Tibial artery (tissue), 4 donors: ENCODE data around the gene DYNC2I2.

Experiments
- DNase-seq, 2 donors: peaks; one replicate each; pipeline ENCODE4 v3.0.0-alpha.2; 2019
- H3K27ac ChIP-seq, 2 donors: fragments of 200-600 bp; sonication (generic) in 1 of 2; 1 replicate in 1 of 2; 2 replicates in 1 of 2; pipeline ENCODE4 v1.5.1; 2018 to 2019; ENCODE audit warnings: mild to moderate bottlenecking in 1 of 2
- H3K27me3 ChIP-seq, 2 donors: fragments of 200-600 bp; sonication (generic) in 1 of 2; one replicate each; pipeline versions ENCODE4 v1.5.1 to v1.6.0; 2016 to 2019
- H3K36me3 ChIP-seq, 3 donors: fragments of 200-600 bp; sonication (generic) in 2 of 3; one replicate each; pipeline ENCODE4 v1.5.1; 2016 to 2019; ENCODE audit warnings: mild to moderate bottlenecking in 2 of 3
- H3K4me1 ChIP-seq, 4 donors: fragments of 200-600 bp; sonication (generic) in 2 of 4; 1 replicate in 3 of 4; 2 replicates in 1 of 4; pipeline ENCODE4 v1.5.1; 2016 to 2019
- H3K4me3 ChIP-seq, 2 donors: fragments of 200-600 bp; sonication (generic) in 1 of 2; 1 replicate in 1 of 2; 2 replicates in 1 of 2; pipeline ENCODE4 v1.5.1; 2018 to 2019; ENCODE audit warnings: mild to moderate bottlenecking in 2 of 2
- H3K9me3 ChIP-seq, 3 donors: fragments of 200-600 bp; sonication (generic) in 1 of 3; one replicate each; pipeline ENCODE4 v1.5.1; 2016 to 2019
- intact Hi-C: fragments of 100-400 bp; cut with DNase I; formaldehyde crosslinking; loops from one replicate; pipeline ENCODE4 v1.15.0; 2023; ENCODE audit warnings: low total_unique reads
- TF ChIP-seq, protein P1 (sequence below), 2 experiments: fragments of 200-600 bp in 1 of 2; fragments of 450-650 bp in 1 of 2; IDR thresholded peaks; one replicate each; pipeline ENCODE4 v1.5.1; 2017 to 2019; ENCODE audit warnings: antibody characterized with exemption in 2 of 2, mild to moderate bottlenecking in 1 of 2, moderate library complexity in 1 of 2

DYNC2I2 gene

DNA sequence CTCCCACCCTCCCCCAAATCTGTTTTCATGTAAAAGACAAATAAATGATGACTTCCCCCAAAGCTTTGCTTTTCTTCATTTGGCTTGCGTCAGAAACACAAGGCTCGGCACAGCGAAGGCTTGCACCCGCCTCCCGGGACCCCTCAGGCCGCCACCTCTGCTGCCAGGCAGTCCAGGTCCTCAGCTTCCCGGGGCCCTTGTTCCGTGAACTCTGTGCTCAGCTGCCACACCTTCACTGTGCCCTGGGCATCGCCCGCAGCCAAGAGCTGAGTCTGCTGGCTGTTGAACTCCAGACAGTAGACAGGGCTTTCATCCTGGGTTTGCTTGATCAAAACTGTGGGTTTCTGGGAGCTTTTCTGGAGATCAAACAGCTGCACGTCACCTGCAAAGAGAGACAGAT is 23.0 kb downstream of the DYNC2I2 start:
- Histone ChIP-seq H3K4me1 (peaks cover 0 to 46% (median 29%) of the 10 kb centered on the region in 4 donors), H3K27ac (peak overlapping the region in 1 of 2 donors; percentile 94), H3K9me3 (no peaks in the 10 kb centered on the region), H3K27me3 (no peaks in the 10 kb centered on the region), H3K4me3 (no peak overlapping the region), H3K36me3 (peaks cover 50 to 63% (median 60%) of the 10 kb centered on the region in 3 donors)
- TF ChIP-seq, protein P1, sequence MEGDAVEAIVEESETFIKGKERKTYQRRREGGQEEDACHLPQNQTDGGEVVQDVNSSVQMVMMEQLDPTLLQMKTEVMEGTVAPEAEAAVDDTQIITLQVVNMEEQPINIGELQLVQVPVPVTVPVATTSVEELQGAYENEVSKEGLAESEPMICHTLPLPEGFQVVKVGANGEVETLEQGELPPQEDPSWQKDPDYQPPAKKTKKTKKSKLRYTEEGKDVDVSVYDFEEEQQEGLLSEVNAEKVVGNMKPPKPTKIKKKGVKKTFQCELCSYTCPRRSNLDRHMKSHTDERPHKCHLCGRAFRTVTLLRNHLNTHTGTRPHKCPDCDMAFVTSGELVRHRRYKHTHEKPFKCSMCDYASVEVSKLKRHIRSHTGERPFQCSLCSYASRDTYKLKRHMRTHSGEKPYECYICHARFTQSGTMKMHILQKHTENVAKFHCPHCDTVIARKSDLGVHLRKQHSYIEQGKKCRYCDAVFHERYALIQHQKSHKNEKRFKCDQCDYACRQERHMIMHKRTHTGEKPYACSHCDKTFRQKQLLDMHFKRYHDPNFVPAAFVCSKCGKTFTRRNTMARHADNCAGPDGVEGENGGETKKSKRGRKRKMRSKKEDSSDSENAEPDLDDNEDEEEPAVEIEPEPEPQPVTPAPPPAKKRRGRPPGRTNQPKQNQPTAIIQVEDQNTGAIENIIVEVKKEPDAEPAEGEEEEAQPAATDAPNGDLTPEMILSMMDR (IDR thresholded peaks at IDR 0.05) = no peak
- DNase-seq = no peak
- intact Hi-C loops = no loop called here

DNA sequence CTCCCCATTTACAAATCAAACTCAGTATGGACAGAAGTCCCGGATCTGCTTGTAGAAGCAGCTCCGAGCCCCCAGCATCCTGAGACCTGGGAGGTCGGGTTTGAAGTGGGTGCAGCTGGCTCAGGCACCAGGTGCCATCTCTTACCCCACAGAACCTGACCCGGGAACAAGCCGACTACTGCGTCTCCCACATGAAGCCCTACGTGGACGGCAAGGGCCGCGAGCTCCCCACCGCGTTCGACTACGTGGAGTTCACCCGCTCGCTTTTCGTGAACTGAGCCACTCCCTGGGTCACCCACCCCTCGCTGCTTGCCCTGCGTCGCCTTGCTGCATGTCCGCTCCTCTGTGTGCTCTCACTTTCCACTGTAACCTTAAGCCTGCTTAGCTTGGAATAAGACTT is 23.6 kb downstream of the DYNC2I2 start:
- Histone ChIP-seq H3K36me3 (peaks cover 52 to 68% (median 66%) of the 10 kb centered on the region in 3 donors), H3K9me3 (no peaks in the 10 kb centered on the region), H3K27me3 (no peaks in the 10 kb centered on the region), H3K4me1 (peaks cover 0 to 52% (median 34%) of the 10 kb centered on the region in 4 donors), H3K4me3 (no peak overlapping the region), H3K27ac (no peak overlapping the region)
- TF ChIP-seq, protein P1 (IDR thresholded peaks at IDR 0.05) = no peak
- DNase-seq = no peak
- intact Hi-C loops = no loop called here

DNA sequence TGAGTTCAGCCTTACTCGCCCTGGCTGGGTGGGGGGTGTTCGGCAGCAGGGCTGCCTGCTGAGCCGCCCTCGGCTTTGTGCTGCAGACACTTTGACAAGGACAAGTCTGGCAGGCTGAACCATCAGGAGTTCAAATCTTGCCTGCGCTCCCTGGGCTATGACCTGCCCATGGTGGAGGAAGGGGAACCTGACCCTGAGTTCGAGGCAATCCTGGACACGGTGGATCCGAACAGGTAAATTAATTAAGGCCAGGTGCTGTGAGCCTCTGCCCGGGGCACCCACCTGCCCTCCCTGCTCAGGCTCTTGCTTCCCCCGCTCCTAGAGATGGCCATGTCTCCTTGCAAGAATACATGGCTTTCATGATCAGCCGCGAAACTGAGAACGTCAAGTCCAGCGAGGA is 24.2 kb downstream of the DYNC2I2 start:
- no peak overlapping the region for H3K4me3 ChIP-seq
- TF ChIP-seq, protein P1 (IDR thresholded peaks at IDR 0.05) = no peak
- H3K36me3 ChIP-seq = peaks cover 57 to 74% (median 71%) of the 10 kb centered on the region in 3 donors
- no peak for DNase-seq
- H3K4me1 ChIP-seq = peaks cover 0 to 48% (median 33%) of the 10 kb centered on the region in 4 donors
- H3K9me3 ChIP-seq = no peaks in the 10 kb centered on the region
- intact Hi-C loops = no loop called here
- no peak overlapping the region for H3K27ac ChIP-seq
- no peaks in the 10 kb centered on the region for H3K27me3 ChIP-seq

DNA sequence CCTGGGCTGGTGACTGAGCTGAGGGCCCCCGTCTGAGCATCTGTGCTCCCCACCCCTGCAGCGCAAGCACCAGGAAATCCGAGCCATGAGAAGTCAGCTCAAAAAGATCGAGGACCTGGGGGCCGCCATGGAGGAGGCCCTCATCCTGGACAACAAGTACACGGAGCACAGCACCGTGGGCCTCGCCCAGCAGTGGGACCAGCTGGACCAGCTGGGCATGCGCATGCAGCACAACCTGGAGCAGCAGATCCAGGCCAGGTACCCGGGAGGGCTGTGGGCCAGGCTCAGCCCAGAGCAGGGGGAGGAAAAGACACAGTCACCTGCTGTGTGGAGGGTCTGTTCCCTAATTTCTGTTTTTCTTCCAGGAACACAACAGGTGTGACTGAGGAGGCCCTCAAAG is 24.6 kb downstream of the DYNC2I2 start:
- TF ChIP-seq, protein P1 (IDR thresholded peaks at IDR 0.05) = no peak
- no peak for DNase-seq
- no peaks in the 10 kb centered on the region for H3K27me3 ChIP-seq
- H3K4me1 ChIP-seq = peaks cover 0 to 45% (median 33%) of the 10 kb centered on the region in 4 donors
- H3K4me3 ChIP-seq = no peak overlapping the region
- H3K27ac ChIP-seq = no peak overlapping the region
- intact Hi-C loops = no loop called here
- peaks cover 62 to 78% (median 76%) of the 10 kb centered on the region in 3 donors for H3K36me3 ChIP-seq
- H3K9me3 ChIP-seq = no peaks in the 10 kb centered on the region

DNA sequence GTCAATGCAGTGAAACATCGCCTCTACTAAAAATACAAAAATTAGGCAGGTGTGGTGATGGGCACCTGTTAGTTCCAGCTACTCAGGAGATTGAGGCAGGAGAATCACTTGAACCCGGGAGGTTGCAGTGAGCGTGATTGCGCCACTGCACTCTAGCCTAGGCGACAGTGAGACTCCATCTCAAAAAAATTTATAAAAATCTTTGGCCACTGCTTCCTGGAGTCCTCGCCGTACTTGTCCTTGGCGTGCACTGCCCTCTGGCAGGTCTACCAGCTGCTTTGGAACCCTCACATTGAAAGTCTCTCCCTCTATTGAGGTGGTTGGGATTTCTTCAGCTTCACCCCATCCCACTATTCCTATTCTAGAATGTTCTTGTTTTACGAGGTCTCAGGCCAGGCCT is 25.0 kb downstream of the DYNC2I2 start:
- intact Hi-C loops = no loop called here
- H3K9me3 ChIP-seq = no peaks in the 10 kb centered on the region
- TF ChIP-seq, protein P1 (IDR thresholded peaks at IDR 0.05) = no peak
- no peak overlapping the region for H3K4me3 ChIP-seq
- H3K27ac ChIP-seq = no peak overlapping the region
- no peaks in the 10 kb centered on the region for H3K27me3 ChIP-seq
- peaks cover 0 to 40% (median 33%) of the 10 kb centered on the region in 4 donors for H3K4me1 ChIP-seq
- peaks cover 66 to 83% (median 80%) of the 10 kb centered on the region in 3 donors for H3K36me3 ChIP-seq
- no peak for DNase-seq
